HG02798 (cell line): ENCODE measurements around the gene HLA-DRB1.
A peak's percentile ranks its signal among the peaks of the same experiment; 100 is the strongest.
"Not testable (repeated sequence)": the region's sequence is repeated elsewhere in the genome, so short reads cannot be mapped to it uniquely, and the experiment has no call there.

ENCODE experiments used
- ATAC-seq: cut with Tn5 transposase; IDR thresholded peaks from one replicate; pipeline ENCODE4 v1.9.1; 2021; ENCODE audit warnings: mild to moderate bottlenecking; ENCODE audit not compliant: unreplicated experiment, poor library complexity

Gene HLA-DRB1

GRCh38 chr6:32609731-32610640, 20.3 kb upstream of the HLA-DRB1 start:
- peak; percentile 92 for ATAC-seq

DNA sequence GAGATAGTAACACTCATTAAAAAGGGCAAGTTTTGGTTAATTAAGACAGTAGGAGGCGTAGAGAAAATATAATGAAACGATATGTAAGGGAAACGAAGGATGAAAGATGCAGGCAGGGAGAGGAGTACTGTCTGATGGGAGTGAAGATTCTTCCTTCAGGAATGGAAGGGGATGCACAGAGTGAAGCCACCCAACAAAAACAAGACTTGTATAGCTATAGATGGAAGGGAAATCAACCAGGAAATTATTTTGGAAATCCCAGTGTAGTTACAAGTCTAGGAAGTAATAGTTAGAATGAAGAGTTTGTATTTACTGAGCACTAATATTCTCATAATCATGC, 19.7 kb upstream of the HLA-DRB1 start:
- no peak for ATAC-seq

DNA sequence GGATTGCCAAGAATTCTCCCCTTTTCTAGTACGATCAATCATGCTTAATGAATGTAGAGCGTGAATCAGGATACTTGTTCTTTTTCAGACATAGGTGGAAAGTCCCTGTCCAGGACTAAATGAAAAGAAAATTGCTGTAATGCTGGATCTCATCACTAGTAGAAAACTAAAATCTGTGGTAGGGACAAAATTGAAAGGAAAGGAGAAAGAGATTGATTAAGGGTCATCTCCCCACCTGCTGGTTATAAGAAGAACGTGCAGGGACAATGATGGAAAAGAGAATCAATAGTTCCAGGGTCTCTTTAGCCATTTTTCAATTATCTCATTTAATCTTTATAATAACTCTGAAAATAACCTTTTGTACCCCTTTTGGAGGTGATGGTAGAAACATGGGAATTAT, 18.7 kb upstream of the HLA-DRB1 start:
- no peak for ATAC-seq

- ATAC-seq: no peak
These were observed 18.3 kb upstream of the HLA-DRB1 start for GRCh38 chr6:32607988-32608298.

DNA sequence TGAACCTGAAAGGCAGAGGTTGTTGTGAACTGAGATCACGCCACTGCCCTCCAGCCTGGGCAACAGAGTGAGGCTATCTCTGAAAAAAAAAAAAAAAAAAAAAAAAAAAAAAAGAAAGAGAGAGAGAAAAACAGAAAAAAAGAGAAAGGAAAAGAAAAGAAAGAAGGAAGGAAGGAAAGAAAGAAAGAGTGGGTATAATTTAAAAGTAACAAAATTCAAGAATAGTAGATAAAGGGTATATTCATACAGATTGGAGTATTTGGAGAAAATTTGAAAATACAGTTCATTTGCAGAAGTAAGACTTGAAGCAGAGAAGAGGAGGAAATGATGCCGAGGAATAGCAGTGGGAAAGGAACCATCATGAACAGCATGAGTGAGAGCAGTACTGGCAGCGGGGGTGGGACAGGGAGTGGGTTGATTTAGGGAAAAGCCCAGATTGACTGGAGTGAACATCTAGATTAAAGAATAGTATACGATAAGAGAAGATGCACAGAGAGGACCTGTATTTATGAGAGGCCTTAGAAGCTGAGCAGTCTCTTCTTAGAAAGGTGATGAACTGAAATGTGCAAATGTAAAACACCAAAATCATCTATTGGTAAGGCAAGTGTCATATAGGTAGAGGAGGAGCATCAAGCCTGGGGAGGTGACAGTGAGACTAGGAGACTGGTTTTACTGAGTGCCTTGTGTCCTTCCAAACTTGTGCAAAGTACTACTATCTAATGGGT, 17.8 kb upstream of the HLA-DRB1 start:
- ATAC-seq: no peak

GRCh38 chr6:32604434-32604877, 14.8 kb upstream of the HLA-DRB1 start:
- peak; percentile 44 for ATAC-seq

- peak; percentile 6 for ATAC-seq
These were observed 14.2 kb upstream of the HLA-DRB1 start for GRCh38 chr6:32603888-32604287.

DNA sequence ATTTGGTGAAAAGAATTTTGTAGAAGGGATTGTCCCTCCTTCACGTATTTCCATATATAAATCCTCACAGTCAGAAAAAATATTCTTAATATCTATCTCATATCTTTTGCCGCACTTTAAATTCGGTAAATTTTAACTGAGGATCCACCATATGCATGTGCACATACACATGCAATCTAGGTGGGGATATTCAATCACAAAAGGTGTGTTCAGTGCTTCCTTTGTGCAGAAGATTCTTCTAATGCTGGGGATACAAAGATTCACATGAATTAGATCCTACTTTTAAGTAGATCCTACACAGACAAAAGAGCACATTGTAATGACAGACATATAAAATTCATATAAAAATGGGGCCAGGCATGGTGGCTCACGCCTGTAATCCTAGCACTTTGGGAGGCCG, 13.6 kb upstream of the HLA-DRB1 start:
- no peak for ATAC-seq

- ATAC-seq: no peak
These were observed 12.7 kb upstream of the HLA-DRB1 start for GRCh38 chr6:32602383-32602782.

DNA sequence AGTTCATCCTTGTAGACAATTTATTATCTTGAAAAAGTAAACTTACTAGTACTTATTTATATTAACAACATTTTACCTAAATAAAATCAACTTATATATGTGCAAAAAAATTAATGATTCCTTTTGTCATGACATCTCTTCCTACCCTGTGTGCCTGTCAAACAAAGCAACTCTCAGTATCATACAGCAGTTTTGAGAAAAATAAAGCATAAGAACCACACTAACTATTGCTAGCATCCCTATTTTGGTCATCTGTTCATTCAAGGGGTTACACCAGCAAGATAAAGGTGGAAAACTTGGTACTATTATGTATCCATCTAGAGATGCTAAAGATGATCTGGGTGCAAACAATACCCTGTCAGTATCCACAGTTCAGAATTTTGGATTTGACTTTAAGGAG, 7.4 kb upstream of the HLA-DRB1 start:
- ATAC-seq: no peak

- ATAC-seq: not testable (repeated sequence)
These were observed 1.1 kb upstream of the HLA-DRB1 start for GRCh38 chr6:32590713-32591112.

- no peak for ATAC-seq
These were observed 1.5 kb downstream of the HLA-DRB1 start for GRCh38 chr6:32588156-32588555.

DNA sequence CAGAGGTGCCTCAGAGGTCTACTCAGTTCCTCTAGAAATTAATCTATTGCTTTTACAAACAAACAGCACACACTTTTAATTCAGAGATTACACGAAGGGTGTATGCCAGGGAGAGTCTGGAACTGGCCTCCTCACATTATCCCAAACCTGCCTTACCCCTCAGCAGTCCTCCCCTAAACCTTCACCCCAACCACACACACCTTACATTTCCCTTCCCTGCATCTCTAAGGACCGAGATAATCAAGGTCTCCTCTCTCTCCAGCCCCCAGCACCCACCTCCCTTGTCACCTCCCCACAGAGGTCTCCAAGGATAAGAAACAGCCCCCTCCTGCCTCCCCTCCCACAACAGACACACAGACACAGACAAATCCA, 6.1 kb downstream of the HLA-DRB1 start:
- no peak for ATAC-seq

- ATAC-seq: no peak
These were observed 8.1 kb downstream of the HLA-DRB1 start for GRCh38 chr6:32581315-32582095.

DNA sequence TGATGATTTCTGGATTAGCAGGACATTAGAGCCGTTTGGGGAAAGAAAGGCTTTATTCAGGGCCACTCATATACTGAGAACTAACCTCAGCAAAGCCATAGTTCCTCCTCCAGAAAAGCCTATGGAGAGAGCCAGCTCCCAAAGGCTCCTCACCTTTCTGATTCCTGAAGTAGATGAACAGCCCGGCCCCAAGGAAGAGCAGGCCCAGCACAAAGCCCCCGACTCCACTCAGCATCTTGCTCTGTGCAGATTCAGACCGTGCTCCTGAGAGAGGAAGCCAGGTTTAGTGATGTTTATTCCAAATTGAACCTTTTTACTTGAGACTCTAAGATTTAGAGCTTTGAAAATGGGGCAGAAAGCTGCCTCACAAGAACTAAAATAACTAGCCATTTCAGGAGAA, 9.1 kb downstream of the HLA-DRB1 start:
- ATAC-seq: no peak

- no peak for ATAC-seq
These were observed 10.7 kb downstream of the HLA-DRB1 start for GRCh38 chr6:32578962-32579361.

DNA sequence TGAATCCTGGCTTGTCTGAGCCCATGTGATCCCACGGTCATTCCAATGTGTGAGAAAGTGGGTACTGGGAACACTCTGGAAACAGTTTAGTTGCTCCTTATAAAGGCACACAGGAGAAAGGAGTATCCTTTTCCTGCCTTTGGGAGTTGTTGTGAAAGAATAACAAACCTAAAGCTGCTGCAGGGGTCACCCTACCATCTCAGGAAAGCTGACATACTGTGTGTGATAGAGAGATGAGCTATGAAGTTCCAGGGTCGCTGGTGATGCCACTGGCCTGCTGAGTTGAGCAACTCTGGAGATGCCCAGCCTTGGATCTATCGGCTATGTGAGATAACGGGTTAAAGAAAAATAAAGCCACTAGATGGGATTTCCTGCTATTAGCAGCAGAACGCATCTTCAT, 12.2 kb downstream of the HLA-DRB1 start:
- ATAC-seq: not testable (repeated sequence)

- ATAC-seq: no peak
These were observed 13.4 kb downstream of the HLA-DRB1 start for GRCh38 chr6:32576250-32576649.

DNA sequence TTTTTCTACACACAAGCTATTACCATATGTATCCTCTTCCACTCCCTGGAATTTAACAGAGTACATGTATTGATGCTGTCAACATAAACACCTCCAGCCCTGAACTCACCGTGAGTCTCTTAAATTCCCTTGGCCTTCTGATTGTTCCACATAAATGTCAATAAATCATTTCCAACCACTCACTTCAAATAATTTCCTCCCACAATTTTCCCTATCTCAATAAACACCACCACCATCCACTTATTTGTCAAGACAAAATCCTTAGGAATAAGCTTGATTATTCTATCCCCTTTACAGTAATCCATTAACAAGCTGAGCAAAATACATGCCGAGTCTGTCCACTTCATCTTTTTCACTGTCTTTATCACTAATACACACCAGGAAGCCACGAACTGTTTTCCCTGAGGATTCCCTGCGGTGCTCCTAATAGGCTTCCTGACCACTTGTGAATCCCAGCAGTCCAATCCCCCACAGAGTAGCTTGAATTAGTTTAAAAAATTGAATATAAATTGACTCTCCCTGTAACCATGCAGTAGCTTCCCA, 19.2 kb downstream of the HLA-DRB1 start:
- no peak for ATAC-seq

GRCh38 chr6:32568561-32568960, 21.1 kb downstream of the HLA-DRB1 start:
- no peak for ATAC-seq

- ATAC-seq: no peak
These were observed 22.7 kb downstream of the HLA-DRB1 start for GRCh38 chr6:32566957-32567356.
